ENCODE results near the gene NCOA6.

NCOA6 gene

DNA sequence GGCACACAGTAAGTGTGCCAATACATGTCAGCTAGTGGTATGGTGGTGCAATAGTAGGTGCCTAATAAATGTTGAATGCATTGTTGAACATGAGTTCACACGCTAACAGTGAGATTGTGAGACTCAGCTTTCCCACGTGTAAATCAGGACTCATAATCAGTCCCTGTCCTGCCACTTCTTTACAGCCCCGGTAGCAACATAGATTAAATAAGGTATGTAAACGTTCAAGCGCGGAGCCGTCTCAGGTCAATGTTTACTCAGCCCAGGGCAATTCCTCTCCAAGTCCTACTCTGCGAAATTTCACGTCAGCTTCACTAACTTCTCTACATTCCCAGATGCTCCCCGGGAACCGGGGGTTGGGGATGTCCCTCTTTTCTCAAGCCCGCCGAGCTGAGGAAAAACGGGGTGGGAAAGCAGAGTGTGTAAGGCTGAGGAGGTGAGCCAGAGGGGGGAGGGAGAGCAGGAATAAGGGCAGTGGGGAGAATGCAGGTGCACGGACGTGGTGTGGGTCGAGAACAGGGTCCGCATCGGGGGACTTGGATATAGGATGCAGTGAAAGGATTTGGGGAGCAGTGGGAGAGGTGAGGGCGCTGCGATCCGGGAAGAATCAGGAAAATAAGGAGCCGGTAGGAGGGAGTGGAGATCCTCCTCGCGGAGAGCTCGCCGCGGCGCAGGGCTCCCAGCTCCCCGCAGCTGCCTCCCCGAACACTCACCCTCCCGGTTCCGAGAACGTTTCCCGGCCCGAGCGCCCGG, 121.9 kb downstream of the NCOA6 start:
- no peak for TF ChIP-seq CTCF (IDR thresholded peaks at IDR 0.05; ENCODE audit: extremely low read depth, missing control alignments)
- no peak for DNase-seq (ENCODE audit: low spot score)

- TF ChIP-seq CTCF (IDR thresholded peaks at IDR 0.05; ENCODE audit: extremely low read depth, missing control alignments): no peak
- no peak for DNase-seq (ENCODE audit: low spot score)
These were observed 122.4 kb downstream of the NCOA6 start for GRCh38 chr20:34703061-34703423.

DNA sequence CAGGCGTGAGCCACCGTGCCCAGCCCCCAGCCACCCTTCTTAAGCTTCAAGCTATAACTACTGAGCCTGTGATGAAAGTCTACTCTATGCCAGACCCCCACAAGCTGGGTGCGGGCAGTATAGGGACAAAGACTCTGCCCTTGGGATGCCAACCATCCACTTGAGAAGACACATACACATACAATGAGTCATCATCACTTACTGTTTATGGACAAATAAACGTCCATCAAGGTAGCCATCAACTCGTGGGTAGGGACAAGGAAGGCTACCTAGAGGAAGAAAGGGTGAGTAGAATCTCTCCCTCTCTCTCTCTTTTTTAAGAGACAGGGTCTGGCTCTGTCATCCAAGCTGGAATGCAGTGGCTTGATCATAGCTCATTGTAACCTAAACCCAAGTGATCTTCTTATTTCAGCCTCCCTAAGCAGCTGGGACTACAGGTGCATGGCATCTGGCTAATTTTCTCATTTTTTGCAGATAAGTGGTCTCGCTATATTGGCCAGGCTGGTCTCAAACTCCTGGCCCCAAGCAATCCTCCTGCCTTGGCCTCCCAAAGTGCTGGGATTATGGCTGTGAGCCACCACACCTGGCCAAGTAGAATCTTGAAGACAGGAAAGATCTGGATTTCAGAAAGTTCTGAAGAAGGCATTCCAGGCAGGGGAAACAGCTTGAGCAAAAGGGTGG, 123.9 kb downstream of the NCOA6 start:
- no peak for TF ChIP-seq CTCF (IDR thresholded peaks at IDR 0.05; ENCODE audit: extremely low read depth, missing control alignments)

GRCh38 chr20:34693414-34693813, 132.0 kb downstream of the NCOA6 start:
- TF ChIP-seq CTCF (IDR thresholded peaks at IDR 0.05; ENCODE audit: extremely low read depth, missing control alignments): no peak
- DNase-seq (ENCODE audit: low spot score): no peak

More for the DNA sequence above, 123.9 kb downstream of the NCOA6 start:
- no peak for DNase-seq (ENCODE audit: low spot score)

- no peak for TF ChIP-seq CTCF (IDR thresholded peaks at IDR 0.05; ENCODE audit: extremely low read depth, missing control alignments)
- DNase-seq (ENCODE audit: low spot score): no peak
These were observed 133.6 kb downstream of the NCOA6 start for GRCh38 chr20:34691838-34692237.

GRCh38 chr20:34689486-34689885, 136.0 kb downstream of the NCOA6 start:
- DNase-seq (ENCODE audit: low spot score): no peak
- no peak for TF ChIP-seq CTCF (IDR thresholded peaks at IDR 0.05; ENCODE audit: extremely low read depth, missing control alignments)

DNA sequence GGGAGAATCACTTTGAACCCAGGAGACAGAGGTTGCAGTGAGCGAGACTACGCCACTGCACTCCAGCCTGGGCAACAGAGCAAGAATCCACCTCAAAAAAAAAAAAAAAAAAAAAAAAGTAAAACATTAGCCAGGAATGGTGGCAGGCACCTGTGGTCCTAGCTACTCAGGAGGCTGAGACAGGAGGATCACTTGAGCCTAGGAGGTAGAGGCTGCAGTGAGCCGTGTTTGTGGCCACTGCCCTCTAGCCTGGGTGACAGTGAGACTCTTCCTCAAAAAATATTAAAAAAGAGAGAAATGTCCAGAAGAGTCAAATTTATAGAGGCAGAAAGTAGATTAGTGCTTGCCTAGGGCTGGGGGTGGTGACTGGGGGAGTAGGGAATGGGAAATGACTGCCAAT, 141.8 kb downstream of the NCOA6 start:
- no peak for DNase-seq (ENCODE audit: low spot score)
- TF ChIP-seq CTCF (IDR thresholded peaks at IDR 0.05; ENCODE audit: extremely low read depth, missing control alignments): no peak
